Loucy (cell line): ENCODE results near the gene ZNF606.

Experiments
- H2AFZ ChIP-seq: fragments of 200-600 bp; sonication (generic); 2 replicates; pipeline ENCODE4 v1.6.0; 2016; ENCODE audit warnings: antibody characterized with exemption, mild to moderate bottlenecking, low read length, moderate library complexity
- H3F3A ChIP-seq: fragments of 200-600 bp; 2 replicates; pipeline ENCODE4 v1.6.0; 2016; ENCODE audit warnings: antibody characterized with exemption, low read depth, mild to moderate bottlenecking
- H3K27me3 ChIP-seq: fragments of 200-600 bp; sonication (generic); 2 replicates; pipeline ENCODE4 v1.6.1; 2014; ENCODE audit warnings: low read length, mild to moderate bottlenecking; ENCODE audit not compliant: insufficient read depth, poor library complexity, severe bottlenecking
- H3K36me3 ChIP-seq: fragments of 200-600 bp; sonication (generic); 2 replicates; pipeline ENCODE4 v1.6.1; 2016; ENCODE audit warnings: low read length; ENCODE audit not compliant: insufficient read depth
- H3K4me1 ChIP-seq: fragments of 200-600 bp; sonication (generic); 2 replicates; pipeline ENCODE4 v1.5.1; 2014; ENCODE audit warnings: low read length, mild to moderate bottlenecking; ENCODE audit not compliant: insufficient read depth, poor library complexity, severe bottlenecking
- H3K4me2 ChIP-seq: fragments of 200-600 bp; sonication (generic); 2 replicates; pipeline ENCODE4 v1.6.0; 2014; ENCODE audit warnings: antibody characterized with exemption, low read length, low read depth, mild to moderate bottlenecking; ENCODE audit not compliant: poor library complexity, severe bottlenecking
- H3K4me3 ChIP-seq: fragments of 200-600 bp; sonication (generic); 2 replicates; pipeline ENCODE4 v1.5.1; 2014; ENCODE audit warnings: low read length, mild to moderate bottlenecking, mixed read lengths; ENCODE audit not compliant: poor library complexity, severe bottlenecking
- H3K79me2 ChIP-seq: fragments of 200-600 bp; sonication (generic); 2 replicates; pipeline ENCODE4 v1.6.1; 2014; ENCODE audit warnings: low read length; ENCODE audit not compliant: insufficient read depth
- H3K9ac ChIP-seq: fragments of 200-600 bp; sonication (generic); 2 replicates; pipeline ENCODE4 v1.6.0; 2014; ENCODE audit warnings: mild to moderate bottlenecking, low read depth, low read length, moderate library complexity; ENCODE audit not compliant: poor library complexity, severe bottlenecking
- H3K9me2 ChIP-seq: fragments of 200-600 bp; sonication (generic); replicated peaks from 2 replicates; pipeline ENCODE4 v1.6.1; 2016; ENCODE audit warnings: low read depth, low read length, mixed read lengths
- H3K9me3 ChIP-seq: fragments of 200-600 bp; sonication (generic); 2 replicates; pipeline ENCODE4 v1.6.1; 2014; ENCODE audit warnings: mild to moderate bottlenecking, antibody characterized with exemption, low read length, low read depth; ENCODE audit not compliant: insufficient read depth
- H4K20me1 ChIP-seq: fragments of 200-600 bp; sonication (generic); 2 replicates; pipeline ENCODE4 v1.6.0; 2014; ENCODE audit warnings: antibody characterized with exemption, low read length, mild to moderate bottlenecking; ENCODE audit not compliant: insufficient read depth, poor library complexity, severe bottlenecking
- EZH2phosphoT487 ChIP-seq: fragments of 200-600 bp; IDR thresholded peaks from 2 replicates; pipeline ENCODE4 v1.6.1; 2018; ENCODE audit warnings: antibody characterized with exemption, mild to moderate bottlenecking, moderate library complexity, borderline replicate concordance
- TF ChIP-seq, protein P1 (sequence below): fragments of 200-600 bp; sonication (generic); conservative IDR thresholded peaks from 2 replicates; pipeline ENCODE4 v1.5.1; 2014; ENCODE audit warnings: mild to moderate bottlenecking, antibody characterized with exemption, low read length

Gene ZNF606

DNA sequence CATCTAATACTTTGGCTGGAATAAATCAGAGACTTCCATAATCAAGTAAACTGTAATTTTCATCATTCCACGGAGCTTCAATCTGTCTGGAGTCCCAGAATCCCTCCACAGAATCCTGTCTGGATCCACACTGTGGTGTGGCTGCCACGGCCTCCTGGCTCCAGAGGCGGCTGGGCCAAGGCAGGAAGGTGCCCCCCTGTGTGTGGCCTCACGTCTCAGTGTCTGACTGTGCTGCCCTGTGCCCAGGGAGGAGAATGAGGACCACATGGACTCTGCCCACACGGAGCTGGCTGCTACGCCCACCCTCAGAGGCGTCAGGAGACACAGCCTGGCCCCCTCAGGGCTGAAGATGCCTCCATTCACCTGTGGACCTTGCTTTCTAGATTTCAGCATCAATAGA is 44.2 kb upstream of the ZNF606 start:
- H3K9me2 ChIP-seq = no peaks in the 10 kb centered on the region
- no peak overlapping the region for H2AFZ ChIP-seq
- no peaks in the 10 kb centered on the region for H3K4me1 ChIP-seq
- H3K36me3 ChIP-seq = no peaks in the 10 kb centered on the region
- H3K4me3 ChIP-seq = no peak overlapping the region
- H3F3A ChIP-seq = no peaks in the 10 kb centered on the region
- H3K9ac ChIP-seq = no peak overlapping the region
- TF ChIP-seq, protein P1, sequence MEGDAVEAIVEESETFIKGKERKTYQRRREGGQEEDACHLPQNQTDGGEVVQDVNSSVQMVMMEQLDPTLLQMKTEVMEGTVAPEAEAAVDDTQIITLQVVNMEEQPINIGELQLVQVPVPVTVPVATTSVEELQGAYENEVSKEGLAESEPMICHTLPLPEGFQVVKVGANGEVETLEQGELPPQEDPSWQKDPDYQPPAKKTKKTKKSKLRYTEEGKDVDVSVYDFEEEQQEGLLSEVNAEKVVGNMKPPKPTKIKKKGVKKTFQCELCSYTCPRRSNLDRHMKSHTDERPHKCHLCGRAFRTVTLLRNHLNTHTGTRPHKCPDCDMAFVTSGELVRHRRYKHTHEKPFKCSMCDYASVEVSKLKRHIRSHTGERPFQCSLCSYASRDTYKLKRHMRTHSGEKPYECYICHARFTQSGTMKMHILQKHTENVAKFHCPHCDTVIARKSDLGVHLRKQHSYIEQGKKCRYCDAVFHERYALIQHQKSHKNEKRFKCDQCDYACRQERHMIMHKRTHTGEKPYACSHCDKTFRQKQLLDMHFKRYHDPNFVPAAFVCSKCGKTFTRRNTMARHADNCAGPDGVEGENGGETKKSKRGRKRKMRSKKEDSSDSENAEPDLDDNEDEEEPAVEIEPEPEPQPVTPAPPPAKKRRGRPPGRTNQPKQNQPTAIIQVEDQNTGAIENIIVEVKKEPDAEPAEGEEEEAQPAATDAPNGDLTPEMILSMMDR = no peak
- no peak for TF ChIP-seq EZH2phosphoT487
- H3K9me3 ChIP-seq = peaks cover 19% of the 10 kb centered on the region; the same call in 1 of the 2 replicates
- no peak overlapping the region for H3K4me2 ChIP-seq
- no peaks in the 10 kb centered on the region for H3K79me2 ChIP-seq
- H4K20me1 ChIP-seq = no peaks in the 10 kb centered on the region
- H3K27me3 ChIP-seq = no peaks in the 10 kb centered on the region

DNA sequence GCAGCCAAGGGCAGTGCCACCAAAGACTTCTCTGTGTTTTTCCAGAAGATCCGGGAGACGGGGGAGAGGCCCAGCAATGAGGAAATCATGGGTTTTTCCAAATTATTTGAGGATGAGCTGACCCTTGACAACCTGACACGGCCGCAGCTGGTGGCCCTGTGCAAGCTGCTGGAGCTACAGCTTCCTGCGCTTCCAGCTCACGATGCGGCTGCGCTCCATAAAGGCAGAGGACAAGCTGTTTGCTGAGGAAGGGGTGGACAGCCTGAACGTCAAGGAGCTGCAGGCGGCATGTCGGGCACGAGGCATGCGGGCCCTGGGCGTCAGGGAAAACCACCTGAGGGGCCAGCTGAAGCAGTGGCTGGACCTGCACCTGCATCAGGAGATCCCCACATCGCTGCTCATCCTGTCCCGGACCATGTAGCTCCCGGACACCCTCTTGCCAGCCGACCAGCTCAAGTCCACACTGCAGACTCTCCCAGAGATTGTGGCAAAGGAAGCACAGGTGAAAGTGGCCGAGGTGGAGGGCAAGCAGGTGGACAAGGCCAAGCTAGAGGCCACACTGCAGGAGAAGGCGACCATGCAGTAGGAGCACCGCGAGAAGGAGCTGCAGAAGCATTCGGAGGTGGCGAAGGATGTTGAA is 42.9 kb upstream of the ZNF606 start:
- H4K20me1 ChIP-seq = no peaks in the 10 kb centered on the region
- H2AFZ ChIP-seq = no peak overlapping the region
- H3K9me2 ChIP-seq = no peaks in the 10 kb centered on the region
- H3K9me3 ChIP-seq = peaks cover 23% of the 10 kb centered on the region; the same call in 1 of the 2 replicates
- H3K36me3 ChIP-seq = no peaks in the 10 kb centered on the region
- no peaks in the 10 kb centered on the region for H3F3A ChIP-seq
- no peaks in the 10 kb centered on the region for H3K79me2 ChIP-seq
- H3K27me3 ChIP-seq = no peaks in the 10 kb centered on the region
- no peak overlapping the region for H3K9ac ChIP-seq
- no peak overlapping the region for H3K4me3 ChIP-seq
- H3K4me2 ChIP-seq = no peak overlapping the region
- no peak for TF ChIP-seq EZH2phosphoT487
- TF ChIP-seq, protein P1 = no peak
- H3K4me1 ChIP-seq = no peaks in the 10 kb centered on the region

GRCh38 chr19:58044886-58045285 is 42.3 kb upstream of the ZNF606 start:
- H4K20me1 ChIP-seq = no peaks in the 10 kb centered on the region
- H3K4me1 ChIP-seq = no peaks in the 10 kb centered on the region
- no peaks in the 10 kb centered on the region for H3F3A ChIP-seq
- no peak overlapping the region for H3K4me2 ChIP-seq
- no peaks in the 10 kb centered on the region for H3K36me3 ChIP-seq
- H3K9me3 ChIP-seq = peaks cover 27% of the 10 kb centered on the region; the same call in 1 of the 2 replicates
- no peak overlapping the region for H2AFZ ChIP-seq
- TF ChIP-seq EZH2phosphoT487 = no peak
- TF ChIP-seq, protein P1 = no peak
- H3K27me3 ChIP-seq = no peaks in the 10 kb centered on the region
- no peaks in the 10 kb centered on the region for H3K9me2 ChIP-seq
- H3K79me2 ChIP-seq = no peaks in the 10 kb centered on the region
- no peak overlapping the region for H3K9ac ChIP-seq
- H3K4me3 ChIP-seq = no peak overlapping the region
